Measurements from ENCODE around the gene SLC29A2.

Gene SLC29A2

GRCh38 chr11:66408488-66409214 lies 37.1 kb upstream of the SLC29A2 start (continued):
- no peak for TF ChIP-seq ZBTB7A (tag by site-specific recombination; IDR thresholded peaks at IDR 0.05; ENCODE audit: low read depth)
- TF ChIP-seq ZNF175 (tag by site-specific recombination; IDR thresholded peaks at IDR 0.05): no peak
- no peak for TF ChIP-seq ZNF785 (tag by site-specific recombination; IDR thresholded peaks at IDR 0.05)
- TF ChIP-seq PRDM4 (tag by site-specific recombination; IDR thresholded peaks at IDR 0.05): no peak
- TF ChIP-seq ZNF548 (tag by site-specific recombination; IDR thresholded peaks at IDR 0.05): no peak
- no peak for TF ChIP-seq ZNF561 (tag by site-specific recombination; IDR thresholded peaks at IDR 0.05; ENCODE audit: borderline replicate concordance)
- TF ChIP-seq PRDM10 (tag by site-specific recombination; IDR thresholded peaks at IDR 0.05): peak; percentile 71
- TF ChIP-seq PRDM1 (tag by site-specific recombination; IDR thresholded peaks at IDR 0.05): no peak
- no peak for TF ChIP-seq ZNF174 (tag by site-specific recombination; IDR thresholded peaks at IDR 0.05)
- TF ChIP-seq ZFHX2 (tag by site-specific recombination; conservative IDR thresholded peaks at IDR 0.05): no peak
- TF ChIP-seq SCRT1 (tag by site-specific recombination; IDR thresholded peaks at IDR 0.05; ENCODE audit: borderline replicate concordance): no peak
- TF ChIP-seq ZNF16 (tag by site-specific recombination; IDR thresholded peaks at IDR 0.05; ENCODE audit: low read depth): no peak
- no peak for TF ChIP-seq ZNF626 (tag by site-specific recombination; IDR thresholded peaks at IDR 0.05)
- TF ChIP-seq ZNF354C (tag by site-specific recombination; IDR thresholded peaks at IDR 0.05; ENCODE audit: borderline replicate concordance, low read depth): no peak
- no peak for TF ChIP-seq ZNF610 (tag by site-specific recombination; IDR thresholded peaks at IDR 0.05; ENCODE audit: borderline replicate concordance)
- no peak for TF ChIP-seq ZSCAN4 (tag by site-specific recombination; IDR thresholded peaks at IDR 0.05)
- TF ChIP-seq ZNF302 (tag by site-specific recombination; IDR thresholded peaks at IDR 0.05; ENCODE audit: low read depth): no peak
- no peak for TF ChIP-seq ZNF292 (tag by site-specific recombination; IDR thresholded peaks at IDR 0.05; ENCODE audit: borderline replicate concordance, low read depth)
- TF ChIP-seq ZNF544 (tag by site-specific recombination; IDR thresholded peaks at IDR 0.05): no peak
- TF ChIP-seq TSHZ1 (tag by site-specific recombination; IDR thresholded peaks at IDR 0.05; ENCODE audit: borderline replicate concordance): no peak
- no peak for TF ChIP-seq ZNF202 (tag by site-specific recombination; IDR thresholded peaks at IDR 0.05; ENCODE audit: borderline replicate concordance)
- no peak for TF ChIP-seq ZNF701 (tag by site-specific recombination; IDR thresholded peaks at IDR 0.05)
- no peak for TF ChIP-seq ZFP41 (tag by site-specific recombination; IDR thresholded peaks at IDR 0.05; ENCODE audit: borderline replicate concordance)
- TF ChIP-seq ZEB2 (tag by site-specific recombination; IDR thresholded peaks at IDR 0.05): peak; percentile 90
- peak; percentile 92 for TF ChIP-seq ZBTB8A (tag by site-specific recombination; IDR thresholded peaks at IDR 0.05)
- TF ChIP-seq MYNN (tag by site-specific recombination; IDR thresholded peaks at IDR 0.05; ENCODE audit: borderline replicate concordance): no peak
- TF ChIP-seq ZNF529 (tag by site-specific recombination; IDR thresholded peaks at IDR 0.05; ENCODE audit: insufficient replicate concordance): no peak
- TF ChIP-seq SALL2 (tag by site-specific recombination; IDR thresholded peaks at IDR 0.05; ENCODE audit: borderline replicate concordance): no peak
- TF ChIP-seq ZNF23 (tag by site-specific recombination; IDR thresholded peaks at IDR 0.05; ENCODE audit: borderline replicate concordance): no peak
- no peak for TF ChIP-seq ZNF521 (tag by site-specific recombination; IDR thresholded peaks at IDR 0.05)

Measured in HEK293 (cell line).